Left kidney (tissue), 8 donors: ENCODE data around the gene ZNF541. TPM values are rescaled to one million over a fixed set of nuclear protein-coding genes. Genes with fewer than 3 reads are reported as not detected.

Source experiments
- DNase-seq: peaks from one replicate; pipeline ENCODE4 v3.0.0-alpha.2; 2013
- long read RNA-seq, 8 donors: transcript quantifications; one replicate each; lab custom pipeline, GENCODE V29; 2026
- polyA plus RNA-seq: library from polyadenylated mRNA; unstranded; fragments of 120-200 nt; gene quantifications from one replicate; pipeline ENCODE4 v1.2.1, GENCODE V29; 2013; ENCODE audit not compliant: insufficient read length

ZNF541 gene
- 0.27 TPM for polyA plus RNA-seq
- long read RNA-seq, donor 1: 0 reads
- long read RNA-seq, donor 2: 0 reads
- long read RNA-seq, donor 3: 0 reads
- long read RNA-seq, donor 4: 0 reads
- long read RNA-seq, donor 5: 0 reads
- long read RNA-seq, donor 6: 0 reads
- long read RNA-seq, donor 7: 0 reads
- long read RNA-seq, donor 8: 0 reads

- DNase-seq: peak; percentile 50
Measured at GRCh38 chr19:47573071-47574026, at the start of gene ZNF541. Gene ZNF541, minus strand, starts transcription at chr19:47573148. Its CDS starts 17,292 bp downstream, at chr19:47555856.

GRCh38 chr19:47619763-47620162 lies 46.8 kb upstream of the ZNF541 start:
- no peak for DNase-seq

GRCh38 chr19:47618771-47619170 lies 45.8 kb upstream of the ZNF541 start:
- no peak for DNase-seq

- no peak for DNase-seq
Measured at GRCh38 chr19:47615714-47616113, 42.8 kb upstream of the ZNF541 start.

GRCh38 chr19:47615230-47615629 lies 42.3 kb upstream of the ZNF541 start:
- DNase-seq: no peak

- DNase-seq: no peak
Measured at GRCh38 chr19:47614559-47614958, 41.6 kb upstream of the ZNF541 start.

GRCh38 chr19:47614021-47614295 lies 41.0 kb upstream of the ZNF541 start:
- DNase-seq: no peak

- peak; percentile 44 for DNase-seq
Measured at GRCh38 chr19:47613165-47614020, 40.4 kb upstream of the ZNF541 start.

- no peak for DNase-seq
Measured at GRCh38 chr19:47610902-47611301, 38.0 kb upstream of the ZNF541 start.

- DNase-seq: peak; percentile 20
Measured at GRCh38 chr19:47609906-47610894, 37.3 kb upstream of the ZNF541 start.

- DNase-seq: peak; percentile 83
Measured at GRCh38 chr19:47608969-47609905, 36.3 kb upstream of the ZNF541 start, which contains the start of gene BICRA. Gene BICRA, plus strand, starts transcription at chr19:47609134. Its CDS starts 64,441 bp downstream, at chr19:47673575.

GRCh38 chr19:47608074-47608918 lies 35.3 kb upstream of the ZNF541 start:
- DNase-seq: peak; percentile 95

- DNase-seq: no peak
Measured at GRCh38 chr19:47607564-47608073, 34.7 kb upstream of the ZNF541 start.

- DNase-seq: no peak
Measured at GRCh38 chr19:47603706-47604565, 31.0 kb upstream of the ZNF541 start.

GRCh38 chr19:47601180-47601904 lies 28.4 kb upstream of the ZNF541 start:
- no peak for DNase-seq

- DNase-seq: peak; percentile 99
Measured at GRCh38 chr19:47600246-47601179, 27.6 kb upstream of the ZNF541 start.
